HEK293 (cell line): ENCODE data around the gene GSK3B.

Source experiments
- CTCF ChIA-PET: fragments of 350-600 bp; formaldehyde crosslinking; extraction: SDS; loops from one replicate; lab custom pipeline; 2021; ENCODE audit warnings: antibody characterized with exemption; lab: Yijun Ruan, JAX
- POLR2A ChIA-PET: fragments of 300-600 bp; formaldehyde crosslinking; extraction: SDS; loops from one replicate; lab custom pipeline; 2020; ENCODE audit warnings: antibody characterized with exemption, inconsistent platforms; lab: Yijun Ruan, JAX
- H3K27ac ChIP-seq: fragments of 200-500 bp; sonication (Bioruptor generic); 2 replicates; pipeline ENCODE4 v1.5.1; 2014; ENCODE audit warnings: low read depth, low read length, control low read depth, inconsistent platforms; ENCODE audit errors: extremely low read depth
- H3K36me3 ChIP-seq, 2 experiments: fragments of 200-500 bp in 1 of 2; sonication (Bioruptor generic) in 1 of 2; 1 replicate in 1 of 2; 2 replicates in 1 of 2; pipeline ENCODE4 v1.5.1; 2014 to 2017; ENCODE audit warnings: inconsistent platforms in 2 of 2, low read length in 2 of 2; ENCODE audit not compliant: control insufficient read depth in 2 of 2, insufficient read depth in 1 of 2
- H3K4me1 ChIP-seq: fragments of 200-500 bp; sonication (Bioruptor generic); 2 replicates; pipeline ENCODE4 v1.5.1; 2014; ENCODE audit warnings: mild to moderate bottlenecking, low read length, inconsistent platforms; ENCODE audit not compliant: control insufficient read depth, insufficient read depth
- H3K4me3 ChIP-seq: 2 replicates; pipeline ENCODE4 v1.5.1; 2011; ENCODE audit warnings: low read depth, mild to moderate bottlenecking, control low read depth, low read length, moderate library complexity
- H3K9me3 ChIP-seq: fragments of 200-500 bp; sonication (Bioruptor generic); 2 replicates; pipeline ENCODE4 v1.5.1; 2014; ENCODE audit warnings: low read depth, low read length, inconsistent platforms; ENCODE audit not compliant: control insufficient read depth, insufficient read depth
- EGR2 ChIP-seq: fragments of 450-650 bp; formaldehyde crosslinking; IDR thresholded peaks from 2 replicates; pipeline ENCODE4 v1.5.1; 2016; ENCODE audit warnings: low read depth, missing biosample characterization, missing genetic modification characterization
- GFI1B ChIP-seq: fragments of 450-650 bp; formaldehyde crosslinking; IDR thresholded peaks from 2 replicates; pipeline ENCODE4 v1.5.1; 2016; ENCODE audit warnings: missing biosample characterization, missing genetic modification characterization
- KLF1 ChIP-seq: fragments of 450-650 bp; formaldehyde crosslinking; IDR thresholded peaks from 2 replicates; pipeline ENCODE4 v1.5.1; 2016; ENCODE audit warnings: missing biosample characterization, missing genetic modification characterization
- MYNN ChIP-seq: fragments of 450-650 bp; formaldehyde crosslinking; IDR thresholded peaks from 2 replicates; pipeline ENCODE4 v1.5.1; 2016; ENCODE audit warnings: missing biosample characterization, missing genetic modification characterization, borderline replicate concordance
- OVOL3 ChIP-seq: fragments of 450-650 bp; formaldehyde crosslinking; IDR thresholded peaks from 2 replicates; pipeline ENCODE4 v1.5.1; 2016; ENCODE audit warnings: missing biosample characterization, missing genetic modification characterization
- ZBTB20 ChIP-seq: fragments of 450-650 bp; formaldehyde crosslinking; IDR thresholded peaks from 2 replicates; pipeline ENCODE4 v1.5.1; 2016; ENCODE audit warnings: missing biosample characterization, missing genetic modification characterization
- ZFHX2 ChIP-seq: fragments of 450-650 bp; formaldehyde crosslinking; conservative IDR thresholded peaks from 2 replicates; pipeline ENCODE4 v1.5.1; 2016; ENCODE audit warnings: missing biosample characterization, missing genetic modification characterization
- ZFP3 ChIP-seq: fragments of 450-650 bp; formaldehyde crosslinking; IDR thresholded peaks from 2 replicates; pipeline ENCODE4 v1.5.1; 2016; ENCODE audit warnings: low read depth, missing biosample characterization, missing genetic modification characterization
- ZFP41 ChIP-seq: fragments of 450-650 bp; formaldehyde crosslinking; IDR thresholded peaks from 2 replicates; pipeline ENCODE4 v1.5.1; 2016; ENCODE audit warnings: missing biosample characterization, missing genetic modification characterization, borderline replicate concordance
- ZNF146 ChIP-seq: fragments of 450-650 bp; formaldehyde crosslinking; IDR thresholded peaks from 2 replicates; pipeline ENCODE4 v1.5.1; 2016; ENCODE audit warnings: missing biosample characterization, missing genetic modification characterization
- ZNF174 ChIP-seq: fragments of 450-650 bp; formaldehyde crosslinking; IDR thresholded peaks from 2 replicates; pipeline ENCODE4 v1.5.0; 2017; ENCODE audit warnings: missing biosample characterization, mild to moderate bottlenecking, missing genetic modification characterization
- ZNF2 ChIP-seq: fragments of 450-650 bp; formaldehyde crosslinking; IDR thresholded peaks from 2 replicates; pipeline ENCODE4 v1.5.1; 2016; ENCODE audit warnings: missing biosample characterization, missing genetic modification characterization
- ZNF24 ChIP-seq: fragments of 450-650 bp; formaldehyde crosslinking; IDR thresholded peaks from 2 replicates; pipeline ENCODE4 v1.5.1; 2016; ENCODE audit warnings: missing biosample characterization, missing genetic modification characterization
- ZNF248 ChIP-seq: fragments of 450-650 bp; formaldehyde crosslinking; IDR thresholded peaks from 2 replicates; pipeline ENCODE4 v1.5.1; 2017; ENCODE audit warnings: missing biosample characterization, missing genetic modification characterization
- ZNF302 ChIP-seq: fragments of 450-650 bp; formaldehyde crosslinking; IDR thresholded peaks from 2 replicates; pipeline ENCODE4 v1.5.1; 2016; ENCODE audit warnings: missing biosample characterization, missing genetic modification characterization, low read depth
- ZNF394 ChIP-seq: fragments of 450-650 bp; formaldehyde crosslinking; IDR thresholded peaks from 2 replicates; pipeline ENCODE4 v1.5.1; 2016; ENCODE audit warnings: missing biosample characterization, missing genetic modification characterization, mild to moderate bottlenecking, moderate library complexity, borderline replicate concordance
- ZNF48 ChIP-seq: fragments of 450-650 bp; formaldehyde crosslinking; IDR thresholded peaks from 2 replicates; pipeline ENCODE4 v1.5.1; 2016; ENCODE audit warnings: missing biosample characterization, missing genetic modification characterization
- ZNF510 ChIP-seq: fragments of 450-650 bp; formaldehyde crosslinking; IDR thresholded peaks from 2 replicates; pipeline ENCODE4 v1.5.1; 2018; ENCODE audit warnings: mild to moderate bottlenecking, missing genetic modification characterization, missing biosample characterization; ENCODE audit not compliant: insufficient replicate concordance
- ZNF658 ChIP-seq: fragments of 450-650 bp; formaldehyde crosslinking; IDR thresholded peaks from 2 replicates; pipeline ENCODE4; 2016; ENCODE audit warnings: missing biosample characterization, missing genetic modification characterization
- ZNF707 ChIP-seq: fragments of 450-650 bp; formaldehyde crosslinking; IDR thresholded peaks from 2 replicates; pipeline ENCODE4 v1.5.1; 2016; ENCODE audit warnings: missing biosample characterization, missing genetic modification characterization
- ZNF777 ChIP-seq: fragments of 450-650 bp; formaldehyde crosslinking; IDR thresholded peaks from 2 replicates; pipeline ENCODE4 v1.5.1; 2017; ENCODE audit warnings: missing biosample characterization, missing genetic modification characterization, borderline replicate concordance
- ZNF785 ChIP-seq: fragments of 450-650 bp; formaldehyde crosslinking; IDR thresholded peaks from 2 replicates; pipeline ENCODE4 v1.5.1; 2016; ENCODE audit warnings: missing biosample characterization, missing genetic modification characterization
- ZNF837 ChIP-seq: fragments of 450-650 bp; formaldehyde crosslinking; IDR thresholded peaks from 2 replicates; pipeline ENCODE4 v1.5.1; 2016; ENCODE audit warnings: missing biosample characterization, missing genetic modification characterization
- ZSCAN23 ChIP-seq: fragments of 450-650 bp; formaldehyde crosslinking; IDR thresholded peaks from 2 replicates; pipeline ENCODE4 v1.5.1; 2016; ENCODE audit warnings: missing biosample characterization, missing genetic modification characterization
- ZSCAN30 ChIP-seq: fragments of 450-650 bp; IDR thresholded peaks from 2 replicates; pipeline ENCODE4 v1.5.1; 2018; ENCODE audit warnings: missing biosample characterization, mild to moderate bottlenecking, missing genetic modification characterization, moderate library complexity
- TF ChIP-seq, protein P1 (sequence below): fragments of 450-650 bp; formaldehyde crosslinking; IDR thresholded peaks from 2 replicates; pipeline ENCODE4 v1.5.1; 2017; ENCODE audit warnings: missing biosample characterization, missing genetic modification characterization
- TF ChIP-seq, protein P2 (sequence below): fragments of 450-650 bp; formaldehyde crosslinking; IDR thresholded peaks from 2 replicates; pipeline ENCODE4 v1.5.1; 2016; ENCODE audit warnings: missing biosample characterization, missing genetic modification characterization
- TF ChIP-seq, protein P3 (sequence below): fragments of 450-650 bp; formaldehyde crosslinking; IDR thresholded peaks from 2 replicates; pipeline ENCODE4 v1.5.1; 2016; ENCODE audit warnings: missing biosample characterization, missing genetic modification characterization
- TF ChIP-seq, protein P4 (sequence below): fragments of 450-650 bp; formaldehyde crosslinking; IDR thresholded peaks from 2 replicates; pipeline ENCODE4 v1.5.1; 2016; ENCODE audit warnings: missing biosample characterization, missing genetic modification characterization

GSK3B gene

DNA sequence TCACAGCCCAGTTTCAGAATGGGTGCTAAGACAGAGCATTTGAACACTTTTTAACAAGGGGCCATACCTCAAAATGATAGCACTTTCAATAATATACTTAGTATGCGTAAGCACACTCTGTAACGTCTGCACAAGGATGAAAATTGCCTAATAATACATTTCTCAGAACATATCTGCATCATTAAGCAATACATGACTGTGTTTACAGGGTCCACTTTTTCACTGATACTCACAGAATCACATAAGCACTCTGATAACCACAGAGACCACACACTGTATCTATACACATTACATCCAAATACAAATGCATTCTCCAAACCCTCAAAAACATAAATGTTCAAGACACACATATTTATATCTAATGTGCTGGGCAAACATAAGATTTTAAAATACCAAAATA, 232.6 kb downstream of the GSK3B start:
- POLR2A ChIA-PET: no interaction called here
- H3K36me3 ChIP-seq: peaks cover 10 to 30% of the 10 kb centered on the region in 2 experiments

DNA sequence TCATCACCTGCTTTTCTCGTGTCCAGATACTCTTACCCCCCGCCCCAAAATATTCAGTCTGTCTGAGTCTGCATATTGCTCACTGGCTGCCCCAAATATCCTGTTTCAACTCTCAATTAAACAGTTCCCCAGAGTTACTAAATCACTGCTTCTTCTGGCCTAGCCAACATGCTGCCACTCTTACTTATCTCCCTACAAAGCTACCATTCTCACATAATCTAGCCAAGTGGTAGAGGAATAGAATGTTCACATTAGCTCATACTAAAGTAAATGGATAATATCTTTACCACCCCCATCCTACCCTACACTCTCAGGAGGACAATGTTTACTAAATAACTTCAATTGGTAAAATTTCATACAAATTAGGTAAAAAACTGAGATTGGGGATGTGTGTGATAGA, 234.5 kb downstream of the GSK3B start:
- peaks cover 10 to 30% of the 10 kb centered on the region in 2 experiments for H3K36me3 ChIP-seq
- no peak overlapping the region for H3K27ac ChIP-seq
- no peaks in the 10 kb centered on the region for H3K4me1 ChIP-seq
- no peak overlapping the region for H3K4me3 ChIP-seq
- CTCF ChIA-PET: no interaction called here
- H3K9me3 ChIP-seq: no peaks in the 10 kb centered on the region
- POLR2A ChIA-PET: no interaction called here
- TF ChIP-seq ZFP3 (tag by site-specific recombination): no peak
- no peak for TF ChIP-seq GFI1B (tag by site-specific recombination)
- TF ChIP-seq ZSCAN30: no peak
- no peak for TF ChIP-seq KLF1 (tag by site-specific recombination)
- TF ChIP-seq ZNF302 (tag by site-specific recombination): no peak
- TF ChIP-seq, protein P1, sequence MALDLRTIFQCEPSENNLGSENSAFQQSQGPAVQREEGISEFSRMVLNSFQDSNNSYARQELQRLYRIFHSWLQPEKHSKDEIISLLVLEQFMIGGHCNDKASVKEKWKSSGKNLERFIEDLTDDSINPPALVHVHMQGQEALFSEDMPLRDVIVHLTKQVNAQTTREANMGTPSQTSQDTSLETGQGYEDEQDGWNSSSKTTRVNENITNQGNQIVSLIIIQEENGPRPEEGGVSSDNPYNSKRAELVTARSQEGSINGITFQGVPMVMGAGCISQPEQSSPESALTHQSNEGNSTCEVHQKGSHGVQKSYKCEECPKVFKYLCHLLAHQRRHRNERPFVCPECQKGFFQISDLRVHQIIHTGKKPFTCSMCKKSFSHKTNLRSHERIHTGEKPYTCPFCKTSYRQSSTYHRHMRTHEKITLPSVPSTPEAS (tag by site-specific recombination): no peak
- no peak for TF ChIP-seq ZNF658 (tag by site-specific recombination)
- TF ChIP-seq ZNF837 (tag by site-specific recombination): no peak
- TF ChIP-seq ZFHX2 (tag by site-specific recombination): no peak
- no peak for TF ChIP-seq ZNF394
- no peak for TF ChIP-seq ZNF248
- TF ChIP-seq, protein P2, sequence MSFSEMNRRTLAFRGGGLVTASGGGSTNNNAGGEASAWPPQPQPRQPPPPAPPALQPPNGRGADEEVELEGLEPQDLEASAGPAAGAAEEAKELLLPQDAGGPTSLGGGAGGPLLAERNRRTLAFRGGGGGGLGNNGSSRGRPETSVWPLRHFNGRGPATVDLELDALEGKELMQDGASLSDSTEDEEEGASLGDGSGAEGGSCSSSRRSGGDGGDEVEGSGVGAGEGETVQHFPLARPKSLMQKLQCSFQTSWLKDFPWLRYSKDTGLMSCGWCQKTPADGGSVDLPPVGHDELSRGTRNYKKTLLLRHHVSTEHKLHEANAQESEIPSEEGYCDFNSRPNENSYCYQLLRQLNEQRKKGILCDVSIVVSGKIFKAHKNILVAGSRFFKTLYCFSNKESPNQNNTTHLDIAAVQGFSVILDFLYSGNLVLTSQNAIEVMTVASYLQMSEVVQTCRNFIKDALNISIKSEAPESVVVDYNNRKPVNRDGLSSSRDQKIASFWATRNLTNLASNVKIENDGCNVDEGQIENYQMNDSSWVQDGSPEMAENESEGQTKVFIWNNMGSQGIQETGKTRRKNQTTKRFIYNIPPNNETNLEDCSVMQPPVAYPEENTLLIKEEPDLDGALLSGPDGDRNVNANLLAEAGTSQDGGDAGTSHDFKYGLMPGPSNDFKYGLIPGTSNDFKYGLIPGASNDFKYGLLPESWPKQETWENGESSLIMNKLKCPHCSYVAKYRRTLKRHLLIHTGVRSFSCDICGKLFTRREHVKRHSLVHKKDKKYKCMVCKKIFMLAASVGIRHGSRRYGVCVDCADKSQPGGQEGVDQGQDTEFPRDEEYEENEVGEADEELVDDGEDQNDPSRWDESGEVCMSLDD (tag by site-specific recombination): no peak
- TF ChIP-seq ZNF174: no peak
- TF ChIP-seq ZNF777 (tag by site-specific recombination): no peak
- no peak for TF ChIP-seq ZNF510
- TF ChIP-seq, protein P3, sequence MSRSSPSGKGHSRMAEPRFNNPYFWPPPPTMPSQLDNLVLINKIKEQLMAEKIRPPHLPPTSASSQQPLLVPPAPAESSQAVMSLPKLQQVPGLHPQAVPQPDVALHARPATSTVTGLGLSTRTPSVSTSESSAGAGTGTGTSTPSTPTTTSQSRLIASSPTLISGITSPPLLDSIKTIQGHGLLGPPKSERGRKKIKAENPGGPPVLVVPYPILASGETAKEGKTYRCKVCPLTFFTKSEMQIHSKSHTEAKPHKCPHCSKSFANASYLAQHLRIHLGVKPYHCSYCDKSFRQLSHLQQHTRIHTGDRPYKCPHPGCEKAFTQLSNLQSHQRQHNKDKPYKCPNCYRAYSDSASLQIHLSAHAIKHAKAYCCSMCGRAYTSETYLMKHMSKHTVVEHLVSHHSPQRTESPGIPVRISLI (tag by site-specific recombination): no peak
- TF ChIP-seq ZNF2 (tag by site-specific recombination): no peak
- TF ChIP-seq ZNF48 (tag by site-specific recombination): no peak

More for the DNA sequence above, 232.6 kb downstream of the GSK3B start:
- H3K27ac ChIP-seq: no peak overlapping the region
- no peaks in the 10 kb centered on the region for H3K4me1 ChIP-seq
- H3K9me3 ChIP-seq: no peaks in the 10 kb centered on the region
- no peak overlapping the region for H3K4me3 ChIP-seq
- TF ChIP-seq ZNF785: no peak
- TF ChIP-seq, protein P4, sequence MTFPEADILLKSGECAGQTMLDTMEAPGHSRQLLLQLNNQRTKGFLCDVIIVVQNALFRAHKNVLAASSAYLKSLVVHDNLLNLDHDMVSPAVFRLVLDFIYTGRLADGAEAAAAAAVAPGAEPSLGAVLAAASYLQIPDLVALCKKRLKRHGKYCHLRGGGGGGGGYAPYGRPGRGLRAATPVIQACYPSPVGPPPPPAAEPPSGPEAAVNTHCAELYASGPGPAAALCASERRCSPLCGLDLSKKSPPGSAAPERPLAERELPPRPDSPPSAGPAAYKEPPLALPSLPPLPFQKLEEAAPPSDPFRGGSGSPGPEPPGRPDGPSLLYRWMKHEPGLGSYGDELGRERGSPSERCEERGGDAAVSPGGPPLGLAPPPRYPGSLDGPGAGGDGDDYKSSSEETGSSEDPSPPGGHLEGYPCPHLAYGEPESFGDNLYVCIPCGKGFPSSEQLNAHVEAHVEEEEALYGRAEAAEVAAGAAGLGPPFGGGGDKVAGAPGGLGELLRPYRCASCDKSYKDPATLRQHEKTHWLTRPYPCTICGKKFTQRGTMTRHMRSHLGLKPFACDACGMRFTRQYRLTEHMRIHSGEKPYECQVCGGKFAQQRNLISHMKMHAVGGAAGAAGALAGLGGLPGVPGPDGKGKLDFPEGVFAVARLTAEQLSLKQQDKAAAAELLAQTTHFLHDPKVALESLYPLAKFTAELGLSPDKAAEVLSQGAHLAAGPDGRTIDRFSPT (tag by site-specific recombination): no peak
- no peak for TF ChIP-seq ZBTB20 (tag by site-specific recombination)
- TF ChIP-seq OVOL3: no peak
- no peak for TF ChIP-seq ZSCAN23 (tag by site-specific recombination)
- no peak for TF ChIP-seq ZNF707
- no peak for TF ChIP-seq ZFP41 (tag by site-specific recombination)
- no peak for TF ChIP-seq MYNN (tag by site-specific recombination)
- TF ChIP-seq ZNF146 (tag by site-specific recombination): no peak
- TF ChIP-seq ZNF24: no peak
- TF ChIP-seq EGR2: no peak
- CTCF ChIA-PET: no interaction called here
